GM19035 (cell line): ENCODE data around the gene TBC1D22A.

Experiments
- ATAC-seq: cut with Tn5 transposase; IDR thresholded peaks from one replicate; pipeline ENCODE4 v1.9.1; 2021; ENCODE audit not compliant: unreplicated experiment

Gene TBC1D22A

GRCh38 chr22:47144076-47144765 is 381.8 kb downstream of the TBC1D22A start:
- no peak for ATAC-seq

GRCh38 chr22:47144791-47145425 is 382.5 kb downstream of the TBC1D22A start:
- no peak for ATAC-seq

DNA sequence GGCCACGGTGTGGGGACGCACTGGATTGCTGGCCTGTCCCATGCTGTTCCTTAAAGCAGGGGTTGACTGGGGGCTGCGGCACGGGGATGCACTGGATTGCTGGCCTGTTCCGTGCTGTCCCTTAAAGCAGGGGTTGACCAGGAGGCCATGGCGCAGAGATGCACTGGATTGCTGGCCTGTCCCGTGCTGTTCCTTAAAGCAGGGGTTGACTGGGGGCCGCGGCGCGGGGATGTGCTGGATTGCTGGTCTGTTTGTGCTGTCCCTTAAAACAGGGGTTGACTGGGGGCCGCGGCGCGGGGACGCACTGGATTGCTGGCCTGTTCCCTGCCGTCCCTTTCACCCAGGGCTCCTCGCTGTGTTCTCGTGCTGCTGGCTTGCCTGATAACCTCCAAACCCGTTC is 383.4 kb downstream of the TBC1D22A start:
- ATAC-seq, result no peak

DNA sequence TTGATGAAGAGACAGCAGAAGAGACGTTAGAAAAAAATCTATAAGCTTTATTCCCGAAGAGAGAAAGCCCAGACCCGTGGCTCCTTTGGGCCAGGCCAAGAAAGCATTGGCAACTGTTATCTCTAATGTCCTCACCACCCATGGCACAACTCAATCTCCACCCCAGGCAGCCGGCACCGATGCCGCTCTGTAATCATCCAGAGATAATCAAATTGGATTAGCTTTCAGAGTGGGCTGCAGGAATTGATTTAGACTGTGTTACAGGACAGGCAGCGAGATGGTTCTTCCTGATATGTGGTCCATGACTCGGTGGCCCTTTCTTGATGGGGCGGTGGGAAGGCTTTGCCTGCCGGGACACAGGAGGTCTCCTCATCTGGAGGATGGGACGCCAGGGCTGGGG is 383.9 kb downstream of the TBC1D22A start:
- ATAC-seq, result no peak

DNA sequence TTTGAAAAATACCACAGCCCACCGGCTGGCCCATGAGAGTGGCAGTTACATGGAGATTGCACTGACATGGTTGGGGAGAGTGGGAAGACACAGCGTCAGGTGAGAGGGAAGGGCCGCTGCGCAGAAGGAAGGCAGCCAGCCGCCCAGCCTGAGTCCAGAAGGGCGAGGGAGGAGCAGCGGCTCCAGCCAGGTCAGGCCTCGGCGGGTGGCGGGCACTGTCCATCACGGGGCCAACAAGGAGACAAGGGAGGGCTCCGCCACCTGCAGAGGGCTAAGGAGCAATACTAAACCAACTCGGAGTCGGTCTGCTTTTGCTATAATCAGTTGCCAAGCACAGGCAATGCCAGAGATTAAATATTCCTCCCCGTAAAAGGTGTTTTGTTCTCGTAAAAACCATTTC is 384.5 kb downstream of the TBC1D22A start:
- no peak for ATAC-seq

DNA sequence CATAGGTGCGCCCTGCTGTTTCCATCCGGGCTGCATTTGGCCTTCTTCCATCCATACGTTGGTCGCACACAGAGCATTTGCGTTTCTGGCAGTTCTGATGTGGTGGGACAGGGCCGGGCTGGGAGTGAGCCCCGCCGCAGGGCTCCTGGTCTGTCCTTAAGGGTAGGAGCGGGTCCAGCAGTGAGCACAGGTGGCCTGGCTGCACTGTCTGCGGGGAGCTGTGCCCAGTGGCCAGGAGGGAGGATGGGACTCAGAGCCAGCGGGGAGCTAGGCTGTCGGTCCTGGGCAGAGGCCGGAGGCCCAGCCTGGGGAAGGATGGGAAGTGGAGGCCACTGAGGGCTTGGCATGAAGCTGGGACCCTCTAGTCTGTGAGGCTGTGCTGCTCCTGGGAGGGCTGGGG is 385.1 kb downstream of the TBC1D22A start:
- no peak for ATAC-seq

GRCh38 chr22:47148510-47148909 is 386.1 kb downstream of the TBC1D22A start:
- no peak for ATAC-seq

GRCh38 chr22:47148956-47149728 is 386.7 kb downstream of the TBC1D22A start:
- ATAC-seq, result no peak

DNA sequence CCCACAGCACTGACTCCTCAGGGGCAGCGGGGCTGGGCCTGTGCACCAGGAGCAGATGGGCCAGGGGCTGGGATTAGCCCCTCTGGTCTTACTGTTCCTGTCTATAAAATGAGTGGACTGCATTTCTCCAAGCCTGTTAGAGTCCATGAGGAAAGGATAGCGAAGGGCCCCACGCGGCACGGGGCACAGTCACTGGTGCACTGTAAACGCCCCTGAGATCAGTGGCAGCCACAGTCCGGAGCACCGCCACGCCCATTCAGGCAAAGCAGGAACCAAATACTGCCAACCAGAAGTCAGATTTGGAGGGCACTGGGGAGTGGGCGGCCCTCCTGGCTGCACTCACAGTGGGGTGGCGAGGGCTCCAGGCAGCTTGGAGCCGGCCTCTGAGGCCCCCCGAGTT is 387.5 kb downstream of the TBC1D22A start:
- no peak for ATAC-seq

DNA sequence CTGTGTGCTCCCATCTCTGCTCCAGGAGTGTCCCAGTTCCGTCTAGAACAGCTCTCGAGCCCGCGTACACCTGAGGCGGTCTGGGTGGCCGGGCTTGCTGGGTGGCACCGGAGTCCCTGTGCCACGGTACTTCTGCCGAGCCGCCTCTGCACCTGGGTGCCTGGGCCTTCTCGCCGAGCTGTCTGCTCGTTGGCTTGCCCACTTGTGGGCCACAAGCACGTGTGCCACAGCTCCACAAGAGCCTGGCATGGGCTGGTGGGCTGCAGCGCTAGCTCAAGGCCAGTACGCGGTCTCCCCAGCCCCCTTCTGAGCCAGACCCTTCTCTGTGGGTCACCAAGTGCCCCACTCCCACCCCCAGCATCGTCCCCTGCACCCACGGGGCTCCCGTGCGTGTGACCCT is 388.0 kb downstream of the TBC1D22A start:
- ATAC-seq, result no peak

GRCh38 chr22:47151064-47151463 is 388.6 kb downstream of the TBC1D22A start:
- no peak for ATAC-seq

GRCh38 chr22:47151490-47151889 is 389.0 kb downstream of the TBC1D22A start:
- ATAC-seq, result no peak

DNA sequence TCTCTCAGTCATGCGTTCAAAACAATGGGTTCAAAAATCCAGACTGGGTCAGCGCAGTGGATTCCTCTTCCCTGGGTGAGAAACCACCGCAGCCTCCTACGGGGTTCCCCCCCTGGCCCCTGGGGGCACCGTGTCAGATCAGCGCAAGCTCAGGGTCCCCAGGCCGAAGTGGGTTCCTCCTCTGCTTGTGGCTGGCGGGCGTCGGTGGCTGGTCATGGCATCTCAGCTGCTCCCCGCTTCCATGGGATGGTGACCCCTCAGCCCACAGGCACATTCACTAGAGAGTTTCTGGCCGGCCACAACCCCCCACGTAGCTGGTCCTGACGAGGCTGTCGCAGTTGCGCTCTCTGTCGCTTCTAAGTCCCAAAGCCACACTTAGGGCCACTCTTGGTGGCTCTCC is 389.8 kb downstream of the TBC1D22A start:
- ATAC-seq, result no peak

GRCh38 chr22:47152938-47153337 is 390.5 kb downstream of the TBC1D22A start:
- no peak for ATAC-seq

GRCh38 chr22:47153854-47154525 is 391.5 kb downstream of the TBC1D22A start:
- no peak for ATAC-seq

DNA sequence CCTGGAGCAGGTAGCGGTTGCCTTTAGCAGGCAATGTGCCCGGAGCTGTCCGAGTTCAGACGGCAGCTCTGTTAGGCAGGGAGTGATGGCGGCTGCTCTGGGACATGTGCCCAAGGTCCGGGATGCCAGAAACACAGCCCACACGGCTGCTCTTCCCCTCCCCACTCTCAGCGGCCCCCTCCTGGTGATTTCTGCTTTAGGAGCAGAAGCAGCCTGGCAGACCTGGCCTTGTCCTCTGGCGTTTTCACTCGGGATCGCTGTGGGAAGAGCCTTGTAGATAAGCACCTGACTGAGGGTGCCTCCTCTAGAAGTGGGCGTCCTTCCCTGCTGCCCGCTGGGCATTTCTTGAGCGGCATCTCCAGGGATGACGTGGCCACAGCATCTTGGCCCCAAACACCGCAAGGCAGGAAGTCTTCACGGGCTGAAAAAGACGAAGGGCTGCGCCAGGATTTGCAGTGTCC is 392.2 kb downstream of the TBC1D22A start:
- no peak for ATAC-seq

DNA sequence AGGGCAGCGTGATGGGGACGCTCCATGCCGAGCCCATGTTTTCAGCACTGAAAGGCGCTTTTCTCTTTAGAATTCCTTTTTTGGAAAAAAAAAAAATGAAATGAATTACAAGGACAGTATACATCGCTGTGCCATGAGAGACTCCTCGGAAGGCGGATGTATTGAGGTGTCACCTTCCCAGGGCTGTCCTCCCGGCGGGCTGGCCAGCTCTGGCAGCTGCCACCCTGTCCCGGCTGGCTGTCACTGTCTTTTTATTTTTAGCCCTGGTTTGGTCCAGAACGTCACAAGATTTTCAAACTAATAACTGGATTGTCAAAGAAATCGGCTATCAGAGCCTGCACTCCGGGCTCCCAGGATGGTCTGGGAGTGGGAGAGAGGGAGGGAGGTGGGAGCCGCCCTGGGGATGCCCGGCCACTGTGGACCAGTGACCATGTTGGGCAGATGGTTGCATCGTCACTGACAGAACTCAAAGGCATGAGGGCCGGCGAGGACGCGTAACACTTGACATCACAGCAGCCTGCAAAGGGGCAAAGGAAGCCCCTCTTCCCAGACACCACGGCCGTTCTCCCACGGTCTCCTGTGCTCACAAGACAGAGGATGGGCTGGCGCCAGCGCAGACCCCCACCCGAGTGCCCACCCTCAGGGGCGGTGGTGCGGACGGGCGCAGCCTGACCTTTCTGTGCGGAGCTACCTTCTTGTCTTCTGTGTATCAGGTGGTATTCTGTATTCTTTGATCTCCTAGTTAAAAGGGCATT is 392.9 kb downstream of the TBC1D22A start:
- no peak for ATAC-seq

- ATAC-seq, result no peak
Measured at GRCh38 chr22:47155912-47156311, 393.5 kb downstream of the TBC1D22A start.

DNA sequence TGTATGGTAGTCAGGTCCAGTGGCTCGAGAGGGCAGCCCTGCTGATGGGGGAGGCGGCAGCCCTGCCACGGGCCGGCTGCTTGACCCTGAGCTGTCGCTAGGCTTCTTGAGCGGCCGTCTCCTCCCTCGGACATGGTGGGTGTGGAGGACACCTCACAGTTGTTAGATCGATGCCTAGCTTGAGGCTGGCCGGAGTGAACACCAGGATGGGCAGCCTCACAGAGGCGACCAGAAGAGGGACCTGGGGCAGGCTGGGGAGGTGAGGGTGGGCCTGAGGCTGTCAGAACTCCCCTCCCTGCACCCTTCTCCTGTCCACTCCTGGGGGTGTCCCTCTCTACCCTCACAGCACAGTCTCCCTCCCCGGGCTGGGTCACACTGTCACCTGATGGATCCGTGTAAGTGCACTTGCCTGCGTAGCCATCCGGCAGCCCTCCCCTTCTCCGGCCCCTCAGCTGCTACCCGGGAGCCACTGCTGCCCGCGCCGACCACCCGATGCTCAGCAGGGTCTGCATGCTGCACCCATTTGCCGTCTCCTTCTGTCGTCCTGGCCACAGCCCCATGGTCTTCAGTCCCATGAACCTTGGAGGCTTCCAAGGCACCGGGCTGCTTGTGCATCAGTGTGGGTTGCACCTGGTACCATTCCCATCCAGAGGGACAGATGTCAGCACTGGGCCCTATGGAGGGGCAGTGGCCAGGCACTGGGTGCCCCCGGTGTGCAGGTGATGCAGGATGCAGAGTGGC is 394.1 kb downstream of the TBC1D22A start:
- no peak for ATAC-seq

- no peak for ATAC-seq
Measured at GRCh38 chr22:47157093-47157420, 394.6 kb downstream of the TBC1D22A start.
